ENCODE results near the gene MAS1L.

The MAS1L gene, protein sequence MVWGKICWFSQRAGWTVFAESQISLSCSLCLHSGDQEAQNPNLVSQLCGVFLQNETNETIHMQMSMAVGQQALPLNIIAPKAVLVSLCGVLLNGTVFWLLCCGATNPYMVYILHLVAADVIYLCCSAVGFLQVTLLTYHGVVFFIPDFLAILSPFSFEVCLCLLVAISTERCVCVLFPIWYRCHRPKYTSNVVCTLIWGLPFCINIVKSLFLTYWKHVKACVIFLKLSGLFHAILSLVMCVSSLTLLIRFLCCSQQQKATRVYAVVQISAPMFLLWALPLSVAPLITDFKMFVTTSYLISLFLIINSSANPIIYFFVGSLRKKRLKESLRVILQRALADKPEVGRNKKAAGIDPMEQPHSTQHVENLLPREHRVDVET

DNA sequence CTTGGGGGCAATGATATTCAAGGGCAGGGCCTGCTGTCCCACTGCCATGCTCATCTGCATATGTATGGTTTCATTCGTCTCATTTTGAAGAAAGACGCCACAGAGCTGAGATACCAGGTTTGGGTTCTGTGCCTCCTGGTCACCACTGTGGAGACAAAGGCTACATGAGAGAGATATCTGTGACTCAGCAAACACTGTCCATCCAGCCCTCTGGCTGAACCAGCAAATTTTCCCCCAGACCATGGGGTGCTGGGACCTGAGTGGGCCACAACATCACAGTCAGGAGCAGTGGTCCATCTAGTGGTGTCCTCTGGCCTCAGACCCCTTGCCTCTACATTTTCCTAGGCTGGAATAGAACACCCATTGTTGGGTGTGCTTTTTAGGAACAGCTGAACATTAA, at the start of gene MAS1L:
TSS of gene MAS1L (minus strand) at position 297 of the 400 bp plus-strand sequence. CDS start at position 243, 54 bp downstream.
- DNase-seq = no peak

DNA sequence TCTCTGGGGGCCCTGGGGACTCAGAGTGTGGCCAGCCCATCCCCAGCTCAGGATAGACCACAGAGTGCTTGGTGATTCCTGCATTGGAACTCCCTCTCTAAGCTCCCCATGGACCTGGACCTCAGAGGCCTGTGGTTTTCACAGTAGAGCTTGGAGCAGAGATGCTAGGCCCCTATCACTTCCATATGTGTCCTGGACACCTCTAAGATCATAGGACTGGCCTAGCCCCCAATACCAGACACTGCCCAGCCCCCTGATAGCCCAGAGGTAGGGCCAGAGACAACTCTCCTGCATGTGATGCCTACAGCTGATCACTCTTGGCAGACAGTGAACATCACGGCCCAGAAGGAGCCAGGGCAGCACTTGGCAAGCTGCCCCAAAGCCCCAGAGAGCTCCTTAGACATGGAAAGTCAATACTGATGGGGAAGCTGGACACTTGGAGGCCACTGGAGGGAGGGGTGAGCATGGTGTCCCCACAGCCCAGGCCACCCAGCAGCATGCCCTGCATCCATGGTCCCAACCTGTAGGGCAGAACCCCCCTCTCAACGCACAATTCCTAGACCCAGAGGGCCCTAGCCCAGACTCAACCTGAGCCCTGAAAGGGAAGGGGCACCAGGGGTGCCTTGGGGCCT, 44.7 kb upstream of the MAS1L start:
- DNase-seq = no peak

DNA sequence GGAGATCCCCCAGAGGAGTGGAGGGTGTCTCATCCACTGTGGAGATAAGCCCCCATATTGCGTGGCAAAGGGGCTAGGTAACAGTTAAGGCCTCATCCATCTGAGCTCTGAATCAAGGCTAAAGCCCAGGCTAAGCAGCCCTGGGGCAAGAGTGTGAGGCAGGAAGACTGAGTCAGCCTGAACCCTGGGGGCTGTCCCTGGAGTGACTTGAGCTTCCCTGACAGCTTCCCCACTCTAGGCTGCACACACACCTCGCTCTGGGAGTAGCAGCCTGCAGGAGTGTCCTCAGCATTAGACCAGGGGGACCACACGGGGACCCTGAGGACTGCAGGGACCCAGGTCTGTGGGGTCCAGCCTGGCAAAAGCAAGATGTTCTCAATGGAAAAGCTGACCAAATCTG, 43.9 kb upstream of the MAS1L start:
- DNase-seq = no peak

- no peak for DNase-seq
Measured at GRCh38 chr6:29530671-29531310, 43.0 kb upstream of the MAS1L start.

- DNase-seq = no peak
Measured at GRCh38 chr6:29529956-29530355, 42.2 kb upstream of the MAS1L start.

GRCh38 chr6:29528988-29529560, 41.3 kb upstream of the MAS1L start:
- no peak for DNase-seq

DNA sequence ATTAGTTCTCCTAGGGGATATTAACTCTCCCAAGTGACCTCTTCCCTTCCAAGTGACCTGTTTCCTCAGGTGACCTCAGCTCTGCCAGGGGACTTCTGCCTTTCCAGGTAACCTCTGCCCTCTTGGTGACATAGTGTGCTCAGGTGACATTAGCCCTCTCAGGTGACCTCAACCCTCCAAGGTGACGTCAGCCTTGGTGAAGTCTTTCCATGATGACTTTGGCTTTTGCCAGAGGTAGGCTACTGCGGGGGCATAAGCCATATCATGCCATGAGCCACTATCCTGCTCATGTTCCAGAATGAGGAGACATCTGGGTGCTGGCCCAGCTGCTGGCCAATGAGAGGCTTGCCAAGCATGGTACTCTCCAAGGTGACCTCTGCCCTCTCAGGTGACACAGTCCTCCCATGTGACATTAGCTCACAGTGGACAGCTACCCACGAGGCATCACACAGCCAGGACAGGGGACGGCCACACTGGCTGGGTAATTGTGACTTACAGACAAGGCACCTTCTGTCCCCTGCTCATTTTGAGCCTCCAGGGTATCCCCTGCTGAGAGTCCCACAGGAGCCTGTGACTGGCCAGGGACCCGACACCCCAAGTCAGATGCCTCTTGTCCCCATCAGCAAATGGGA, 40.7 kb upstream of the MAS1L start:
- no peak for DNase-seq

- no peak for DNase-seq
Measured at GRCh38 chr6:29527564-29527963, 39.8 kb upstream of the MAS1L start.

GRCh38 chr6:29527126-29527525, 39.4 kb upstream of the MAS1L start:
- DNase-seq = no peak

DNA sequence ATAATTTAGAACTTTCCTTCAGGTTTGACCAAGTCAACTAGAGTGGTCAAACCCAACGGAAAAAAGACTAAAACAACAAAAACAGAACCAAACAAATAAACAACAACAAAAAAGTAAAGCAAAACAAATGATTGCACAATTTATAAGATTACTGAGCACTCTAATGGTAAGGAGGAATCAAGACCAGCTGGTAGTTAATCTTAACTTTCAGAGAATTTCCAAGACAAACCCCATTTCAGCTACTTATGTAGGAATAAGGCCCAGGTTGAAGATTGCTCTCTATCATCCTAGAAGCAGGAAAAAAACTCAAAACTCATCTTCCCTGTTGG, 37.5 kb upstream of the MAS1L start:
- no peak for DNase-seq

DNA sequence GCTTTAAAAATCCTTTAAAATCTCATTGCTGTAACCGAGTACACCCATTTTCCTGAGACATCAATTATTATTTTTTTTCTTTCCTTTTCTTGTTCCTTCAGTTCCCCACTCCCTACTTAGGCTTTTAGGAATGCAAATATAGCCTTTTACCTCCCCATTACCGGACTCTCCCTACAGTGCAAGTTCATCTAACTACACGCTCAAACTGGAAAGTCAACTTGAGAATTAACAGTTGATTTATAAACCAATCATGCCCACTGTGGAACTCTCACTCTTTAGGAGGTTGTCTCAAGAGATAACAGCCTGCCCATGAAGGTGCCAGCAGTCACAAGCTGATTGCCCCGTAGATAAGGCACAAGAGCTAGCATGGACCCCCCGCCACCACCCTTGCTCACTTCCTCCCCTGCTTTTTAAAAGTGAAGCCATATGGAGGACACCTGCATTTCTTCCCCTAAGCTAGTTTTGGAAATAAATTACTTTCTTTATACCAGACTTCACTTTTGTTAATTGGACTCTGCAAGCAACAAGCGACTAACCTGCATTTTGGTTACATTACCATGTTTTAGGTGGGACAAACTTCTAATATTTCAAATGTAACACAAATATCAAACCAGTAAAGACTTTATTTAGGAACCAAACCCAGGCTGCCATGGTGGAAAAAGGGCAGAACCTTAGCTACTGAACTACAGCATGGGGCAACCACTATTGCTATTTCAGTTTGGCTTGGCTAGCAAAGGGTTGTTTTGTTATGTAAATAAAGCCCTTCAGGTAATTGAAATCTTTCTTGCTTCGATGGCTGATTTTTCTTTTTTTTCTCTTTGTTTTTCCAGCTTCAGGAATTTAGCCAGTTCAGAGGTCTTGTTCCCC, 36.9 kb upstream of the MAS1L start:
- DNase-seq = no peak

GRCh38 chr6:29524044-29524443, 36.3 kb upstream of the MAS1L start:
- DNase-seq = no peak

DNA sequence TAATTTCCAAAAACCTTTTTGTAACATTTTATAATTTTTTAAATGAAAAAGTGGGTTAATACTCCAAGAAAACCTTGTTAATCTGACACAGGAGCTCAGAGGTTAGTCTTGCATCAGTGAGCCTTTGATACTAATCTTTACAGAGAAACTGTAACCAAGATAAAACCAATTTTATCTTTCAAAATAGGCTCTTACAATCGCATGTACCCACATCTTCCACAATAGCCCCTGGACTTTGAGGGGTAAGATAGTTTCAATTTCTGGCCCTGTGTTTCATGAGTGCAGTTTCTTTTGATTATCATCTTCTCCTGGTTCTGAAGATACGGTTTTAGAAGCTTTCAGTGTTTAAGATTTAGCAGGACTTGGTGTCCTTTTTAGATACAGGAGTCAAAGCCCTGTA, 34.5 kb upstream of the MAS1L start:
- no peak for DNase-seq

DNA sequence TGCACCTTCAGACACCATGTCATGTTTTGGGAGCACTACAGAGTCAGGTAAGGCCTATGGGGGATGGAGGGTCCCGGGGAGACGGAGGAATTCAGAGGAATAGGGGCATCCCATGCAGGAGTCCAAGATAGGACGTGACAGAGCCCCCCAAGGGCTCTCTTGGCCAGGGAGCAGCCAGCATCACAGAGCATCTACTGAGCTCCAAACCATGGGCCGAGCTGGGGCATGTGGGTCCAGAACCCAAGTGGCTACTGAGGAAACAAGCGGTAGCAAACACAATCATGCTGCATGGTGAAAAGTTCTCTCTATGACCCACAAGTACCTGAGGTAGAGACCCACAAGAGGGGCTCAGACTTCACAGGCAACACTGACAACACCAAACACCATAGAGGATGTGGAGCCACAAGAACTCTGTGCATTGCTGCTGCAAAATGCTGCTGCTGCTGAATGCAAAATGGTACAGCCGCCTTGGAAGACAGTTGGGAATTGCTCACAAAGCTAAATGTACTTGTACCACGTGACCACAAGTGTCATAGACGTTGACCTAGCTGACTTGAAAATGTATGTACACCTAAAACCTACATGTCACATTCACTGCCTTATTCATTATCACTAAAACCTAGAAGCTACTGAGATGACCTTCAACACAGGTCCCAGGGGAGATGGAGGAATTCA, 33.4 kb upstream of the MAS1L start:
- no peak for DNase-seq

DNA sequence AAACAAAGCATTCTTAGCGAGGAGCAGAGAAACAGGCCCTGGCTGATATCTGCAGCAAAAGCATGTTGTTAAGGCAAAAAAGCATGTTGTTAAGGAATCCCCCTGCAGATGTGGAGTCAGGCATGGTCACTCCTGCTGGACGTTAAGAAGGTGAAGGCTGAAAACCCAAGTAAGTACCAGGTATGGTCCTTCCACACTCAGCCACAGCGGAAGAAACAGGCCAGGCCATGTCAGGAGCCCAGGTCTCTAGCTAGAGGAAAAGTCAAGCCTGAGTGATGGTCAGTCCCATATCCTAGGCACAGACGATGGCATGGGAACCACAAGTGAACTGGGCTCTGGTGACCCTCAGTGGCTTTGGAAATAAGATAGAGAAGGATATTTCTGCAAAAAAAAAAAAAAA, 32.5 kb upstream of the MAS1L start:
- no peak for DNase-seq

- DNase-seq = no peak
Measured at GRCh38 chr6:29519291-29520010, 31.7 kb upstream of the MAS1L start.

DNA sequence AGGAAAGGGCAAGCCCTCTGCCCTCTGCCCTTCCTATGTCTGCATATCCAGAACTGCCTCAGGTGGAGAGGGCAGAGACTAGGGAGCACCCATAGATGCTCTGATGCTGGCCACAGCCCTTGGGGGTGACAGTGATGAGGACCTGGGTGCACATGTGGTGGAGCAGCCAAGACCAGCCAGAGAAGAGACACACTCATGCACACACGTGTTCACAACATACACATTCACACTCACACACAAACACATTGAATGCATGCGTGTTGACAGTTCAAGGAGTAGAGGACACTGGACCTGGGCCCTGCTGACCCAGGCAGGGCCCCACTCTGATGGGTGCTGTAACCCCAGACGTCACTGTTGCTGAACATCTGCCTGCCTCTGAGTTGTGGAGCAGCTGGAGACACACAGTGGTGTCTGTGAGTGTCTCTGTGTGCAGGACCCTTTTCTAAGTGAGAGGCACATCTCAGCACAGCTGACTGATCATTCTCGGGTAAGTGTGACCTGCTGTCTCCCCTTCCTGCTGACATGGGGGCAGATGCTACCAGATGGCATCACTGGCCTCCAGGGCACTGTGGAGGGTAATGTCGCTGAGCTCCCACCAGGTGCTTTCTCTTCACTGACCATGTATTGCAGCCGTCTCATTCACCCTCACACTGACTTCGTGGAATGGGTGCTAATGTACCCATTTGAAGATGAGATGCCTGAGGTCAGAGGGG, 30.1 kb upstream of the MAS1L start:
- no peak for DNase-seq

GRCh38 chr6:29517245-29517644, 29.5 kb upstream of the MAS1L start:
- no peak for DNase-seq

DNA sequence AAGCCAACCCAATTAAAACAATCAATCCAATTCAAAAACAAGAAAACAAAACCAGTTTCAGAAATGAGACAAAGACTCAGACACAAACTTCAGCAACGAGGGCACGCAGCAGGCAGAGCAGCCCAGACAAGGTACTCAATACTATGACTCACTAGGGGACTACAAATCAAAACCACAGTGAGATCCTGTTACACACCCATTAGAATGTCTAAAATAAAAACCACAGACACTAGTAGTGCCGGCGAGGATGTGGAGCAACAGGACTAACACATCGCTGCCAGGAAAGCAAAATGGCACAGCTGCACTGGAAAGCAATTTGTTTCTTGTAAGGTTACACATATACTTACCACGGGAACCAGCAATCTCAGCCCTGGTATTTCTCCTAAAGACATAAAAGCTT, 28.4 kb upstream of the MAS1L start:
- DNase-seq = no peak

- DNase-seq = no peak
Measured at GRCh38 chr6:29510746-29511300, 23.1 kb upstream of the MAS1L start.

All from NCI-H510A (cell line).